HL-60 (cell line): ENCODE measurements around the gene PNMA1.

ENCODE experiments used
- POLR2AphosphoS5 ChIP-seq: IDR thresholded peaks from 2 replicates; pipeline ENCODE4 v1.6.1; 2012; ENCODE audit warnings: low read depth
- TF ChIP-seq, protein P1 (sequence below): IDR thresholded peaks from one replicate; pipeline ENCODE4 v1.5.1; 2011; ENCODE audit warnings: low read length, control low read depth, inconsistent platforms; ENCODE audit not compliant: insufficient read depth

DNA sequence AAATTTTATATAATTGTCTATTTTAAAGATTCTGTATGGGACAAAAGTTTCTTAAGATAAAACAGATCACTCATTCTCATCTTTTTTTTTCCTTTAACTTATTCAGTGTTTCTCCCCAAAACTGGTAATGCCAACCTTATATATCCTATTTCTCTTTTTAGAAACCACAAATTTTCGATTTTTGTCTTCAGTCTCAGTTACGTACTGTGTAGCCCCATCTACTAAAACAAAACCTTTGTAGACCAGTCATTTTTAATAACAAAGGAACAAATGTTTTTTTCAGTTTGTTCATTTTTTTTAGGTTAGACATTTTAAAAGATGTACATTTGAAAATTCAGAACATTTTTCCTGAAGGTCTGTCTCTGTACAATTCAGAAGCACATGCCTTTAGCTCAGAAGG is 18.2 kb downstream of the PNMA1 start:
- TF ChIP-seq, protein P1, sequence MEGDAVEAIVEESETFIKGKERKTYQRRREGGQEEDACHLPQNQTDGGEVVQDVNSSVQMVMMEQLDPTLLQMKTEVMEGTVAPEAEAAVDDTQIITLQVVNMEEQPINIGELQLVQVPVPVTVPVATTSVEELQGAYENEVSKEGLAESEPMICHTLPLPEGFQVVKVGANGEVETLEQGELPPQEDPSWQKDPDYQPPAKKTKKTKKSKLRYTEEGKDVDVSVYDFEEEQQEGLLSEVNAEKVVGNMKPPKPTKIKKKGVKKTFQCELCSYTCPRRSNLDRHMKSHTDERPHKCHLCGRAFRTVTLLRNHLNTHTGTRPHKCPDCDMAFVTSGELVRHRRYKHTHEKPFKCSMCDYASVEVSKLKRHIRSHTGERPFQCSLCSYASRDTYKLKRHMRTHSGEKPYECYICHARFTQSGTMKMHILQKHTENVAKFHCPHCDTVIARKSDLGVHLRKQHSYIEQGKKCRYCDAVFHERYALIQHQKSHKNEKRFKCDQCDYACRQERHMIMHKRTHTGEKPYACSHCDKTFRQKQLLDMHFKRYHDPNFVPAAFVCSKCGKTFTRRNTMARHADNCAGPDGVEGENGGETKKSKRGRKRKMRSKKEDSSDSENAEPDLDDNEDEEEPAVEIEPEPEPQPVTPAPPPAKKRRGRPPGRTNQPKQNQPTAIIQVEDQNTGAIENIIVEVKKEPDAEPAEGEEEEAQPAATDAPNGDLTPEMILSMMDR: no peak
- TF ChIP-seq POLR2AphosphoS5: no peak
